Dermis blood vessel endothelial cell (primary cell): ENCODE data around the gene SEMA5A. TPM values are rescaled to one million over a fixed set of nuclear protein-coding genes. Genes with fewer than 3 reads are reported as not detected.

Experiments used
- DNase-seq: peaks from one replicate; pipeline ENCODE4 v3.0.0; 2010
- total RNA-seq: library from RNA; depleted of rRNA; stranded (reverse); fragments of >200 nt; gene quantifications from 2 replicates; pipeline ENCODE4 v1.2.3, GENCODE V29; 2014

The SEMA5A gene
- total RNA-seq, 1 donor from 2014 or later: 0.17 TPM

- no peak for DNase-seq
Observed at GRCh38 chr5:9151684-9152427, 394.0 kb downstream of the SEMA5A start.

GRCh38 chr5:9149988-9150387, 395.9 kb downstream of the SEMA5A start:
- no peak for DNase-seq

- DNase-seq: no peak
Observed at GRCh38 chr5:9148242-9148641, 397.6 kb downstream of the SEMA5A start.

- no peak for DNase-seq
Observed at GRCh38 chr5:9140711-9141110, 405.2 kb downstream of the SEMA5A start.

- DNase-seq: no peak
Observed at GRCh38 chr5:9140202-9140601, 405.7 kb downstream of the SEMA5A start.

GRCh38 chr5:9139344-9139743, 406.5 kb downstream of the SEMA5A start:
- DNase-seq: no peak

GRCh38 chr5:9128136-9128535, 417.7 kb downstream of the SEMA5A start:
- no peak for DNase-seq

GRCh38 chr5:9126490-9126889, 419.4 kb downstream of the SEMA5A start:
- no peak for DNase-seq

- no peak for DNase-seq
Observed at GRCh38 chr5:9125852-9126251, 420.0 kb downstream of the SEMA5A start.

- DNase-seq: no peak
Observed at GRCh38 chr5:9124838-9125237, 421.0 kb downstream of the SEMA5A start.

- DNase-seq: no peak
Observed at GRCh38 chr5:9124071-9124470, 421.8 kb downstream of the SEMA5A start.

GRCh38 chr5:9122528-9122927, 423.3 kb downstream of the SEMA5A start:
- DNase-seq: no peak

- DNase-seq: no peak
Observed at GRCh38 chr5:9121597-9121996, 424.3 kb downstream of the SEMA5A start.

- DNase-seq: no peak
Observed at GRCh38 chr5:9118852-9119251, 427.0 kb downstream of the SEMA5A start.

- DNase-seq: no peak
Observed at GRCh38 chr5:9115093-9115492, 430.8 kb downstream of the SEMA5A start.

GRCh38 chr5:9112520-9113291, 433.2 kb downstream of the SEMA5A start:
- no peak for DNase-seq

GRCh38 chr5:9108162-9108561, 437.7 kb downstream of the SEMA5A start:
- no peak for DNase-seq

- no peak for DNase-seq
Observed at GRCh38 chr5:9105851-9106250, 440.0 kb downstream of the SEMA5A start.

GRCh38 chr5:9104571-9105339, 441.1 kb downstream of the SEMA5A start:
- DNase-seq: no peak

GRCh38 chr5:9103290-9103689, 442.6 kb downstream of the SEMA5A start:
- no peak for DNase-seq

- no peak for DNase-seq
Observed at GRCh38 chr5:9099689-9100088, 446.2 kb downstream of the SEMA5A start.

GRCh38 chr5:9098990-9099389, 446.9 kb downstream of the SEMA5A start:
- DNase-seq: no peak

- DNase-seq: no peak
Observed at GRCh38 chr5:9094582-9094981, 451.3 kb downstream of the SEMA5A start.
